Retina (tissue), 1 donor: ENCODE data around the gene PDZD8.
"Not testable (repeated sequence)": the region's sequence is repeated elsewhere in the genome, so short reads cannot be mapped to it uniquely, and the experiment has no call there.

ENCODE experiments used
- DNase-seq: peaks from one replicate; pipeline ENCODE4 v3.0.0-alpha.2; 2016

Gene PDZD8

GRCh38 chr10:117348236-117348635 is 27.0 kb downstream of the PDZD8 start:
- DNase-seq: no peak

GRCh38 chr10:117346574-117346973 is 28.7 kb downstream of the PDZD8 start:
- no peak for DNase-seq

GRCh38 chr10:117345143-117345542 is 30.1 kb downstream of the PDZD8 start:
- no peak for DNase-seq

GRCh38 chr10:117342641-117343040 is 32.6 kb downstream of the PDZD8 start:
- no peak for DNase-seq

GRCh38 chr10:117341061-117341460 is 34.2 kb downstream of the PDZD8 start:
- no peak for DNase-seq

GRCh38 chr10:117339979-117340378 is 35.3 kb downstream of the PDZD8 start:
- DNase-seq: no peak

GRCh38 chr10:117339578-117339977 is 35.7 kb downstream of the PDZD8 start:
- DNase-seq: no peak

- no peak for DNase-seq
These were observed 40.3 kb downstream of the PDZD8 start for GRCh38 chr10:117334926-117335325.

GRCh38 chr10:117334066-117334465 is 41.2 kb downstream of the PDZD8 start:
- no peak for DNase-seq

GRCh38 chr10:117327262-117327661 is 48.0 kb downstream of the PDZD8 start:
- no peak for DNase-seq

- DNase-seq: no peak
These were observed 50.9 kb downstream of the PDZD8 start for GRCh38 chr10:117324367-117324766.

GRCh38 chr10:117322260-117322659 is 53.0 kb downstream of the PDZD8 start:
- DNase-seq: no peak

GRCh38 chr10:117320050-117320665 is 55.1 kb downstream of the PDZD8 start:
- DNase-seq: peak; percentile 15

- DNase-seq: no peak
These were observed 56.3 kb downstream of the PDZD8 start for GRCh38 chr10:117318909-117319308.

- DNase-seq: no peak
These were observed 58.5 kb downstream of the PDZD8 start for GRCh38 chr10:117316701-117317100.

- DNase-seq: no peak
These were observed 61.6 kb downstream of the PDZD8 start for GRCh38 chr10:117313641-117314040.

- DNase-seq: no peak
These were observed 62.8 kb downstream of the PDZD8 start for GRCh38 chr10:117312430-117312829.

GRCh38 chr10:117311261-117311660 is 64.0 kb downstream of the PDZD8 start:
- DNase-seq: no peak

GRCh38 chr10:117306674-117307073 is 68.6 kb downstream of the PDZD8 start:
- DNase-seq: no peak

- not testable (repeated sequence) for DNase-seq
These were observed 71.8 kb downstream of the PDZD8 start for GRCh38 chr10:117303451-117303850.

GRCh38 chr10:117300671-117301070 is 74.6 kb downstream of the PDZD8 start:
- DNase-seq: no peak

GRCh38 chr10:117299435-117299834 is 75.8 kb downstream of the PDZD8 start:
- DNase-seq: no peak

- DNase-seq: no peak
These were observed 77.0 kb downstream of the PDZD8 start for GRCh38 chr10:117298219-117298618.

- no peak for DNase-seq
These were observed 80.5 kb downstream of the PDZD8 start for GRCh38 chr10:117294735-117295134.

GRCh38 chr10:117294039-117294645 is 81.1 kb downstream of the PDZD8 start:
- no peak for DNase-seq
